ENCODE measurements around the gene SERPINB2.

GRCh38 chr18:63892566-63892965, 5.1 kb downstream of the SERPINB2 start:
- TF ChIP-seq CTCF (IDR thresholded peaks at IDR 0.05; ENCODE audit: insufficient read depth, low read depth, low read length) (no peak), EZH2 (IDR thresholded peaks at IDR 0.05; ENCODE audit: insufficient read depth, low read length) (no peak)

All from astrocyte (in vitro differentiated cells and primary cell).